ENCODE measurements around the gene CREBBP. TPM values are rescaled to one million over a fixed set of nuclear protein-coding genes. Genes with fewer than 3 reads are reported as not detected.
A peak's percentile ranks its signal among the peaks of the same experiment; 100 is the strongest.
"Not testable (repeated sequence)": the region's sequence is repeated elsewhere in the genome, so short reads cannot be mapped to it uniquely, and the experiment has no call there.

Gene CREBBP
- total RNA-seq, 1 donor from 2014 or later, result 45.3 TPM

GRCh38 chr16:3906363-3906762 lies 25.9 kb upstream of the CREBBP start:
- intact Hi-C loops (cut with micrococcal nuclease), result no loop called here
- H3K4me3 Mint-ChIP-seq, result no peak overlapping the region
- H3K36me3 Mint-ChIP-seq (ENCODE audit: low read depth), result no peaks in the 10 kb centered on the region
- H3K27ac Mint-ChIP-seq, result no peak overlapping the region
- no peaks in the 10 kb centered on the region for H3K27me3 Mint-ChIP-seq
- no peaks in the 10 kb centered on the region for H3K4me1 Mint-ChIP-seq
- H3K9me3 Mint-ChIP-seq, result no peaks in the 10 kb centered on the region
- DNase-seq, result no peak

- no peak for DNase-seq
- Mint-ChIP-seq H3K27ac (no peak overlapping the region), H3K27me3 (no peaks in the 10 kb centered on the region), H3K4me1 (no peaks in the 10 kb centered on the region), H3K9me3 (no peaks in the 10 kb centered on the region), H3K4me3 (no peak overlapping the region), H3K36me3 (ENCODE audit: low read depth) (no peaks in the 10 kb centered on the region)
- intact Hi-C loops (cut with micrococcal nuclease), result no loop called here
These were observed 24.4 kb upstream of the CREBBP start for GRCh38 chr16:3904875-3905274.

- intact Hi-C loops (cut with micrococcal nuclease), result no loop called here
- no peaks in the 10 kb centered on the region for H3K36me3 Mint-ChIP-seq (ENCODE audit: low read depth)
- H3K9me3 Mint-ChIP-seq, result peaks cover 3% of the 10 kb centered on the region
- H3K27me3 Mint-ChIP-seq, result peaks cover 13% of the 10 kb centered on the region
- no peaks in the 10 kb centered on the region for H3K4me1 Mint-ChIP-seq
- no peak overlapping the region for H3K4me3 Mint-ChIP-seq
- DNase-seq, result no peak
- no peak overlapping the region for H3K27ac Mint-ChIP-seq
These were observed 9.6 kb upstream of the CREBBP start for GRCh38 chr16:3890091-3890490.

GRCh38 chr16:3889059-3889458 lies 8.5 kb upstream of the CREBBP start:
- no peak overlapping the region for H3K4me3 Mint-ChIP-seq
- intact Hi-C loops (cut with micrococcal nuclease), result no loop called here
- peaks cover 13% of the 10 kb centered on the region for H3K27me3 Mint-ChIP-seq
- H3K4me1 Mint-ChIP-seq, result no peaks in the 10 kb centered on the region
- no peaks in the 10 kb centered on the region for H3K36me3 Mint-ChIP-seq (ENCODE audit: low read depth)
- no peaks in the 10 kb centered on the region for H3K9me3 Mint-ChIP-seq
- DNase-seq, result no peak
- H3K27ac Mint-ChIP-seq, result no peak overlapping the region

- DNase-seq; H3K4me1 Mint-ChIP-seq; intact Hi-C loops (cut with micrococcal nuclease); H3K36me3 Mint-ChIP-seq (ENCODE audit: low read depth); H3K9me3 Mint-ChIP-seq; H3K27ac Mint-ChIP-seq; H3K4me3 Mint-ChIP-seq: not testable (repeated sequence)
- peaks cover 25% of the 10 kb centered on the region for H3K27me3 Mint-ChIP-seq
These were observed 5.5 kb upstream of the CREBBP start for GRCh38 chr16:3885999-3886398.

GRCh38 chr16:3884398-3884797 lies 3.9 kb upstream of the CREBBP start:
- Mint-ChIP-seq H3K27me3 (peaks cover 22% of the 10 kb centered on the region), H3K4me3 (no peak overlapping the region), H3K27ac (no peak overlapping the region), H3K9me3 (no peaks in the 10 kb centered on the region), H3K4me1 (peaks cover 9% of the 10 kb centered on the region), H3K36me3 (ENCODE audit: low read depth) (no peaks in the 10 kb centered on the region)
- intact Hi-C loops (cut with micrococcal nuclease), result no loop called here
- DNase-seq, result no peak

- Mint-ChIP-seq H3K36me3 (ENCODE audit: low read depth) (peaks cover 18% of the 10 kb centered on the region), H3K4me3 (peak overlapping the region; percentile 81), H3K4me1 (peaks cover 27% of the 10 kb centered on the region), H3K27me3 (peaks cover 18% of the 10 kb centered on the region), H3K9me3 (no peaks in the 10 kb centered on the region), H3K27ac (peak overlapping the region; percentile 18)
- DNase-seq, result no peak
- intact Hi-C loops (cut with micrococcal nuclease), result no loop called here
These were observed 2.0 kb upstream of the CREBBP start for GRCh38 chr16:3882531-3882930.

- no peaks in the 10 kb centered on the region for H3K9me3 Mint-ChIP-seq
- peak; percentile 64 for DNase-seq
- peak overlapping the region; percentile 90 for H3K27ac Mint-ChIP-seq
- peak overlapping the region; percentile 81 for H3K4me3 Mint-ChIP-seq
- peaks cover 26% of the 10 kb centered on the region for H3K36me3 Mint-ChIP-seq (ENCODE audit: low read depth)
- peaks cover 15% of the 10 kb centered on the region for H3K27me3 Mint-ChIP-seq
- peaks cover 37% of the 10 kb centered on the region for H3K4me1 Mint-ChIP-seq
- intact Hi-C loops (cut with micrococcal nuclease), result loop anchor here (2.0 kb wide), 1 partner anchor 93 kb away; no protein-coding TSS in a partner anchor
These were observed 1.0 kb upstream of the CREBBP start for GRCh38 chr16:3881499-3881990.

- intact Hi-C loops (cut with micrococcal nuclease), result loop anchor here (1.0 to 2.0 kb wide), 3 partner anchors 91 to 190 kb away; partner anchors contain the start of gene TRAP1
- H3K27ac Mint-ChIP-seq, result peak overlapping the region; percentile 29
- H3K36me3 Mint-ChIP-seq (ENCODE audit: low read depth), result peaks cover 26% of the 10 kb centered on the region
- H3K4me3 Mint-ChIP-seq, result peak overlapping the region; percentile 84
- peak; percentile 92 for DNase-seq
- H3K4me1 Mint-ChIP-seq, result peaks cover 47% of the 10 kb centered on the region
- no peaks in the 10 kb centered on the region for H3K9me3 Mint-ChIP-seq
- peaks cover 11% of the 10 kb centered on the region for H3K27me3 Mint-ChIP-seq
These were observed 487 bp downstream of the CREBBP start for GRCh38 chr16:3879887-3880564.

GRCh38 chr16:3879258-3879886 lies 1.1 kb downstream of the CREBBP start:
- Mint-ChIP-seq H3K4me3 (peak overlapping the region; percentile 84), H3K4me1 (peaks cover 50% of the 10 kb centered on the region), H3K27me3 (peaks cover 11% of the 10 kb centered on the region), H3K27ac (peak overlapping the region; percentile 86), H3K9me3 (no peaks in the 10 kb centered on the region), H3K36me3 (ENCODE audit: low read depth) (peaks cover 26% of the 10 kb centered on the region)
- peak; percentile 77 for DNase-seq
- intact Hi-C loops (cut with micrococcal nuclease), result no loop called here

GRCh38 chr16:3878610-3879009 lies 1.9 kb downstream of the CREBBP start:
- Mint-ChIP-seq H3K36me3 (ENCODE audit: low read depth) (peaks cover 26% of the 10 kb centered on the region), H3K4me3 (peak overlapping the region; percentile 84), H3K9me3 (no peaks in the 10 kb centered on the region), H3K27ac (peak overlapping the region; percentile 86), H3K27me3 (peaks cover 10% of the 10 kb centered on the region), H3K4me1 (peaks cover 50% of the 10 kb centered on the region)
- intact Hi-C loops (cut with micrococcal nuclease), result no loop called here
- DNase-seq, result peak; percentile 62

GRCh38 chr16:3876695-3877094 lies 3.8 kb downstream of the CREBBP start:
- intact Hi-C loops (cut with micrococcal nuclease), result no loop called here
- Mint-ChIP-seq H3K27ac (no peak overlapping the region), H3K9me3 (no peaks in the 10 kb centered on the region), H3K4me3 (no peak overlapping the region), H3K27me3 (peaks cover 2% of the 10 kb centered on the region), H3K4me1 (peaks cover 47% of the 10 kb centered on the region), H3K36me3 (ENCODE audit: low read depth) (peaks cover 26% of the 10 kb centered on the region)
- DNase-seq, result no peak

- DNase-seq, result no peak
- H3K9me3 Mint-ChIP-seq, result no peaks in the 10 kb centered on the region
- intact Hi-C loops (cut with micrococcal nuclease), result no loop called here
- H3K27ac Mint-ChIP-seq, result no peak overlapping the region
- peaks cover 26% of the 10 kb centered on the region for H3K36me3 Mint-ChIP-seq (ENCODE audit: low read depth)
- H3K4me3 Mint-ChIP-seq, result no peak overlapping the region
- H3K4me1 Mint-ChIP-seq, result peaks cover 50% of the 10 kb centered on the region
- H3K27me3 Mint-ChIP-seq, result no peaks in the 10 kb centered on the region
These were observed 4.4 kb downstream of the CREBBP start for GRCh38 chr16:3876160-3876559.

Data from activated CD4-positive, alpha-beta T cell treated with anti-CD3 and anti-CD28 coated beads, Interleukin-2, amount 10 ng/mL, durations not matched to agents 24 days and 14 days (primary cell).